Bone marrow (tissue), 2 donors: ENCODE measurements around the gene RPL39.
"Not testable (repeated sequence)": the region's sequence is repeated elsewhere in the genome, so short reads cannot be mapped to it uniquely, and the experiment has no call there.

Source experiments
- DNase-seq, 2 donors: peaks; one replicate each; lab custom pipeline; 2025; lab: John Stamatoyannopoulos, UW

RPL39 gene

GRCh38 chrX:119763181-119763580, 28.2 kb downstream of the RPL39 start:
- DNase-seq = no peak

- DNase-seq = no peak
These were observed 28.7 kb downstream of the RPL39 start for GRCh38 chrX:119762718-119763117.

GRCh38 chrX:119760026-119760877, 31.2 kb downstream of the RPL39 start:
- DNase-seq = no peak

- DNase-seq = no peak
These were observed 32.1 kb downstream of the RPL39 start for GRCh38 chrX:119759248-119759766.

- DNase-seq = no peak
These were observed 32.6 kb downstream of the RPL39 start for GRCh38 chrX:119758731-119759247.

GRCh38 chrX:119757979-119758730, 33.3 kb downstream of the RPL39 start, which contains the start of gene SOWAHD:
TSS of gene SOWAHD (plus strand) at chrX:119758588. CDS start at chrX:119758668, 80 bp downstream.
- peak in 1 of 2 donors; percentile 2 for DNase-seq

- DNase-seq = no peak
These were observed 33.8 kb downstream of the RPL39 start for GRCh38 chrX:119757646-119757978.

GRCh38 chrX:119756926-119757635, 34.3 kb downstream of the RPL39 start:
- no peak for DNase-seq

- peak in 1 of 2 donors; percentile 46 for DNase-seq
These were observed 35.4 kb downstream of the RPL39 start for GRCh38 chrX:119755981-119756533.

- peak in 1 of 2 donors; percentile 53 for DNase-seq
These were observed 37.7 kb downstream of the RPL39 start for GRCh38 chrX:119753639-119754257.

- no peak for DNase-seq
These were observed 38.4 kb downstream of the RPL39 start for GRCh38 chrX:119753001-119753400.

- DNase-seq = not testable (repeated sequence)
These were observed 40.7 kb downstream of the RPL39 start for GRCh38 chrX:119750751-119751150.

GRCh38 chrX:119750131-119750530, 41.3 kb downstream of the RPL39 start:
- DNase-seq = not testable (repeated sequence)

- DNase-seq = no peak
These were observed 46.1 kb downstream of the RPL39 start for GRCh38 chrX:119745283-119745848.

- no peak for DNase-seq
These were observed 52.7 kb downstream of the RPL39 start for GRCh38 chrX:119738742-119739141.
